HEK293 (cell line): ENCODE results near the gene PRR15.

ENCODE experiments used
- CTCF ChIA-PET: fragments of 350-600 bp; formaldehyde crosslinking; extraction: SDS; loops from one replicate; lab custom pipeline; 2021; ENCODE audit warnings: antibody characterized with exemption; lab: Yijun Ruan, JAX
- POLR2A ChIA-PET: fragments of 300-600 bp; formaldehyde crosslinking; extraction: SDS; loops from one replicate; lab custom pipeline; 2020; ENCODE audit warnings: antibody characterized with exemption, inconsistent platforms; lab: Yijun Ruan, JAX
- H3K27ac ChIP-seq: fragments of 200-500 bp; sonication (Bioruptor generic); 2 replicates; pipeline ENCODE4 v1.5.1; 2014; ENCODE audit warnings: low read depth, low read length, control low read depth, inconsistent platforms; ENCODE audit errors: extremely low read depth
- H3K36me3 ChIP-seq, 2 experiments: fragments of 200-500 bp in 1 of 2; sonication (Bioruptor generic) in 1 of 2; 1 replicate in 1 of 2; 2 replicates in 1 of 2; pipeline ENCODE4 v1.5.1; 2014 to 2017; ENCODE audit warnings: inconsistent platforms in 2 of 2, low read length in 2 of 2; ENCODE audit not compliant: control insufficient read depth in 2 of 2, insufficient read depth in 1 of 2
- H3K4me1 ChIP-seq: fragments of 200-500 bp; sonication (Bioruptor generic); 2 replicates; pipeline ENCODE4 v1.5.1; 2014; ENCODE audit warnings: mild to moderate bottlenecking, low read length, inconsistent platforms; ENCODE audit not compliant: control insufficient read depth, insufficient read depth
- H3K4me3 ChIP-seq: 2 replicates; pipeline ENCODE4 v1.5.1; 2011; ENCODE audit warnings: low read depth, mild to moderate bottlenecking, control low read depth, low read length, moderate library complexity
- H3K9me3 ChIP-seq: fragments of 200-500 bp; sonication (Bioruptor generic); 2 replicates; pipeline ENCODE4 v1.5.1; 2014; ENCODE audit warnings: low read depth, low read length, inconsistent platforms; ENCODE audit not compliant: control insufficient read depth, insufficient read depth
- GFI1B ChIP-seq: fragments of 450-650 bp; formaldehyde crosslinking; IDR thresholded peaks from 2 replicates; pipeline ENCODE4 v1.5.1; 2016; ENCODE audit warnings: missing biosample characterization, missing genetic modification characterization
- GLIS1 ChIP-seq: fragments of 450-650 bp; formaldehyde crosslinking; IDR thresholded peaks from 2 replicates; pipeline ENCODE4 v1.5.1; 2016; ENCODE audit warnings: missing biosample characterization, missing genetic modification characterization
- SP7 ChIP-seq: fragments of 450-650 bp; formaldehyde crosslinking; IDR thresholded peaks from 2 replicates; pipeline ENCODE4 v1.5.1; 2016; ENCODE audit warnings: missing biosample characterization, missing genetic modification characterization
- ZBTB1 ChIP-seq: fragments of 450-650 bp; formaldehyde crosslinking; IDR thresholded peaks from 2 replicates; pipeline ENCODE4 v1.5.1; 2016; ENCODE audit warnings: missing biosample characterization, missing genetic modification characterization
- ZFP3 ChIP-seq: fragments of 450-650 bp; formaldehyde crosslinking; IDR thresholded peaks from 2 replicates; pipeline ENCODE4 v1.5.1; 2016; ENCODE audit warnings: low read depth, missing biosample characterization, missing genetic modification characterization
- ZFP41 ChIP-seq: fragments of 450-650 bp; formaldehyde crosslinking; IDR thresholded peaks from 2 replicates; pipeline ENCODE4 v1.5.1; 2016; ENCODE audit warnings: missing biosample characterization, missing genetic modification characterization, borderline replicate concordance
- ZNF2 ChIP-seq: fragments of 450-650 bp; formaldehyde crosslinking; IDR thresholded peaks from 2 replicates; pipeline ENCODE4 v1.5.1; 2016; ENCODE audit warnings: missing biosample characterization, missing genetic modification characterization
- ZNF221 ChIP-seq: fragments of 450-650 bp; formaldehyde crosslinking; IDR thresholded peaks from 2 replicates; pipeline ENCODE4 v1.5.1; 2017; ENCODE audit warnings: missing biosample characterization, missing genetic modification characterization, borderline replicate concordance
- ZNF266 ChIP-seq: fragments of 450-650 bp; formaldehyde crosslinking; IDR thresholded peaks from 2 replicates; pipeline ENCODE4 v1.5.1; 2016; ENCODE audit warnings: missing biosample characterization, missing genetic modification characterization, low read depth
- ZNF311 ChIP-seq: fragments of 450-650 bp; formaldehyde crosslinking; IDR thresholded peaks from 2 replicates; pipeline ENCODE4 v1.5.1; 2017; ENCODE audit warnings: missing biosample characterization, missing genetic modification characterization, borderline replicate concordance
- ZNF521 ChIP-seq: fragments of 450-650 bp; formaldehyde crosslinking; IDR thresholded peaks from 2 replicates; pipeline ENCODE4 v1.5.1; 2017; ENCODE audit warnings: missing biosample characterization, mild to moderate bottlenecking, missing genetic modification characterization
- ZNF747 ChIP-seq: fragments of 450-650 bp; formaldehyde crosslinking; IDR thresholded peaks from 2 replicates; pipeline ENCODE4 v1.5.1; 2016; ENCODE audit warnings: missing biosample characterization, missing genetic modification characterization
- ZNF76 ChIP-seq: fragments of 450-650 bp; formaldehyde crosslinking; IDR thresholded peaks from 2 replicates; pipeline ENCODE4; 2016; ENCODE audit warnings: low read depth, missing biosample characterization, missing genetic modification characterization, borderline replicate concordance
- ZSCAN23 ChIP-seq: fragments of 450-650 bp; formaldehyde crosslinking; IDR thresholded peaks from 2 replicates; pipeline ENCODE4 v1.5.1; 2016; ENCODE audit warnings: missing biosample characterization, missing genetic modification characterization
- ZSCAN30 ChIP-seq: fragments of 450-650 bp; IDR thresholded peaks from 2 replicates; pipeline ENCODE4 v1.5.1; 2018; ENCODE audit warnings: missing biosample characterization, mild to moderate bottlenecking, missing genetic modification characterization, moderate library complexity
- TF ChIP-seq, protein P1 (sequence below): fragments of 450-650 bp; formaldehyde crosslinking; IDR thresholded peaks from 2 replicates; pipeline ENCODE4 v1.5.1; 2016; ENCODE audit warnings: missing biosample characterization, missing genetic modification characterization
- TF ChIP-seq, protein P2 (sequence below): fragments of 450-650 bp; formaldehyde crosslinking; conservative IDR thresholded peaks from 2 replicates; pipeline ENCODE4 v1.5.1; 2016; ENCODE audit warnings: low read depth, missing biosample characterization, missing genetic modification characterization
- TF ChIP-seq, protein P3 (sequence below): fragments of 450-650 bp; formaldehyde crosslinking; IDR thresholded peaks from 2 replicates; pipeline ENCODE4 v1.5.1; 2016; ENCODE audit warnings: missing biosample characterization, missing genetic modification characterization
- TF ChIP-seq, protein P4 (sequence below): fragments of 450-650 bp; formaldehyde crosslinking; IDR thresholded peaks from 2 replicates; pipeline ENCODE4 v1.5.1; 2017; ENCODE audit warnings: missing biosample characterization, mild to moderate bottlenecking, missing genetic modification characterization, moderate library complexity

Gene PRR15

DNA sequence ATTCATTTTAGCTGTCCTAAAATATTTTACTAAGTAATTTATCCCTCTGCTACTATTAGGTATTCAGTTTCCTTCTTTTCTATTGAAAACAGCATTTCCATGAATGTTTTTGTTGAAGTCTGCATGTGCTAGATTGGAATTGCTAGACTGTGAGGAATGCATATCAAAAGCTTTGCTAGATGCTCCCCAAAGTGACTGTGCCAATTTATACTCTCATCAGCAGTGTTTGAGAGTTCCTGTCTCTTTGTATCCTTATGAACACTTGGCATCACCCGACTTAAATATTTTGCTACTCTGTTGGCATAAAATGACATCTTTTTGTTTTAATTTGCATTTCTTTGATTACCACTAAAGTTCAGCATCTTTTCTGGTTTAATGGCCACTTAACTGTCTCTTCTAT lies 45.0 kb upstream of the PRR15 start:
- Histone ChIP-seq H3K27ac (no peak overlapping the region), H3K9me3 (0 out of 2 replicates have a peak, but pooled peaks cover 3% of the 10 kb centered on the region), H3K36me3 (no peaks in the 10 kb centered on the region), H3K4me1 (no peaks in the 10 kb centered on the region), H3K4me3 (no peak overlapping the region)
- ChIA-PET POLR2A (no interaction called here), CTCF (interaction anchor here (0.5 to 0.9 kb wide), 2 partner anchors 70 to 404 kb away, joined by 3 read pairs; no protein-coding TSS in a partner anchor)
- TF ChIP-seq GFI1B (tag by site-specific recombination), result no peak
- no peak for TF ChIP-seq ZNF221 (tag by site-specific recombination)
- no peak for TF ChIP-seq ZFP3 (tag by site-specific recombination)
- TF ChIP-seq, protein P1, sequence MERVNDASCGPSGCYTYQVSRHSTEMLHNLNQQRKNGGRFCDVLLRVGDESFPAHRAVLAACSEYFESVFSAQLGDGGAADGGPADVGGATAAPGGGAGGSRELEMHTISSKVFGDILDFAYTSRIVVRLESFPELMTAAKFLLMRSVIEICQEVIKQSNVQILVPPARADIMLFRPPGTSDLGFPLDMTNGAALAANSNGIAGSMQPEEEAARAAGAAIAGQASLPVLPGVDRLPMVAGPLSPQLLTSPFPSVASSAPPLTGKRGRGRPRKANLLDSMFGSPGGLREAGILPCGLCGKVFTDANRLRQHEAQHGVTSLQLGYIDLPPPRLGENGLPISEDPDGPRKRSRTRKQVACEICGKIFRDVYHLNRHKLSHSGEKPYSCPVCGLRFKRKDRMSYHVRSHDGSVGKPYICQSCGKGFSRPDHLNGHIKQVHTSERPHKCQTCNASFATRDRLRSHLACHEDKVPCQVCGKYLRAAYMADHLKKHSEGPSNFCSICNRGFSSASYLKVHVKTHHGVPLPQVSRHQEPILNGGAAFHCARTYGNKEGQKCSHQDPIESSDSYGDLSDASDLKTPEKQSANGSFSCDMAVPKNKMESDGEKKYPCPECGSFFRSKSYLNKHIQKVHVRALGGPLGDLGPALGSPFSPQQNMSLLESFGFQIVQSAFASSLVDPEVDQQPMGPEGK (tag by site-specific recombination), result no peak
- no peak for TF ChIP-seq ZBTB1 (tag by site-specific recombination)
- TF ChIP-seq, protein P2, sequence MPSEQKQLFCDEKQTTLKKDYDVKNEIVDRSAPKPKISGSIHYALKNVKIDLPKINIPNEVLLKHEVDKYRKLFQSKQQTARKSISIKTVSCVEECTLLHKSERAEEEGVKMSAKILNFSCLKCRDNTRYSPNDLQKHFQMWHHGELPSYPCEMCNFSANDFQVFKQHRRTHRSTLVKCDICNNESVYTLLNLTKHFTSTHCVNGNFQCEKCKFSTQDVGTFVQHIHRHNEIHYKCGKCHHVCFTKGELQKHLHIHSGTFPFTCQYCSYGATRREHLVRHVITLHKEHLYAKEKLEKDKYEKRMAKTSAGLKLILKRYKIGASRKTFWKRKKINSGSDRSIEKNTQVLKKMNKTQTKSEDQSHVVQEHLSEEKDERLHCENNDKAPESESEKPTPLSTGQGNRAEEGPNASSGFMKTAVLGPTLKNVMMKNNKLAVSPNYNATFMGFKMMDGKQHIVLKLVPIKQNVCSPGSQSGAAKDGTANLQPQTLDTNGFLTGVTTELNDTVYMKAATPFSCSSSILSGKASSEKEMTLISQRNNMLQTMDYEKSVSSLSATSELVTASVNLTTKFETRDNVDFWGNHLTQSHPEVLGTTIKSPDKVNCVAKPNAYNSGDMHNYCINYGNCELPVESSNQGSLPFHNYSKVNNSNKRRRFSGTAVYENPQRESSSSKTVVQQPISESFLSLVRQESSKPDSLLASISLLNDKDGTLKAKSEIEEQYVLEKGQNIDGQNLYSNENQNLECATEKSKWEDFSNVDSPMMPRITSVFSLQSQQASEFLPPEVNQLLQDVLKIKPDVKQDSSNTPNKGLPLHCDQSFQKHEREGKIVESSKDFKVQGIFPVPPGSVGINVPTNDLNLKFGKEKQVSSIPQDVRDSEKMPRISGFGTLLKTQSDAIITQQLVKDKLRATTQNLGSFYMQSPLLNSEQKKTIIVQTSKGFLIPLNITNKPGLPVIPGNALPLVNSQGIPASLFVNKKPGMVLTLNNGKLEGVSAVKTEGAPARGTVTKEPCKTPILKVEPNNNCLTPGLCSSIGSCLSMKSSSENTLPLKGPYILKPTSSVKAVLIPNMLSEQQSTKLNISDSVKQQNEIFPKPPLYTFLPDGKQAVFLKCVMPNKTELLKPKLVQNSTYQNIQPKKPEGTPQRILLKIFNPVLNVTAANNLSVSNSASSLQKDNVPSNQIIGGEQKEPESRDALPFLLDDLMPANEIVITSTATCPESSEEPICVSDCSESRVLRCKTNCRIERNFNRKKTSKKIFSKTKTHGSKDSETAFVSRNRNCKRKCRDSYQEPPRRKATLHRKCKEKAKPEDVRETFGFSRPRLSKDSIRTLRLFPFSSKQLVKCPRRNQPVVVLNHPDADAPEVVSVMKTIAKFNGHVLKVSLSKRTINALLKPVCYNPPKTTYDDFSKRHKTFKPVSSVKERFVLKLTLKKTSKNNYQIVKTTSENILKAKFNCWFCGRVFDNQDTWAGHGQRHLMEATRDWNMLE (tag by site-specific recombination), result no peak
- no peak for TF ChIP-seq SP7
- no peak for TF ChIP-seq GLIS1 (tag by site-specific recombination)
- no peak for TF ChIP-seq ZSCAN23 (tag by site-specific recombination)
- no peak for TF ChIP-seq ZSCAN30 (tag by site-specific recombination)

DNA sequence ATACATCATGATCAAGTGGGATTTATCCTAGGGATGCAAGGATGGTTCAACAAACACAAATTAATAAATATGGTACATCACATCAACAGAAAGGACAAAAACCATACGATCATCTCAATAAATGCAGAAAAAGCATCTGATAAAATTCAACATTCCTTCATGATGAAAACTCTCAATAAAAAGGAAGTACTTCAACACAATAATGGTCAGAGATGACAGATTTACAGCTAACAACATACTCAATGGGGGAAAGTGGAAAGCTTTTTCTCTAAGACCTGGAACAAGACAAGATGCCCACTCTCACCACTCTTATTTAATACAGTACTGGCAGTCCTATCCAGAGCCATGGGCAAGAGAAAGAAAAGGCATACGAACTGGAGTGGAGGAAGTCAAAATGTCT lies 39.9 kb upstream of the PRR15 start:
- Histone ChIP-seq H3K4me3 (no peak overlapping the region), H3K4me1 (no peaks in the 10 kb centered on the region), H3K36me3 (no peaks in the 10 kb centered on the region), H3K27ac (no peak overlapping the region), H3K9me3 (0 out of 2 replicates have a peak, but pooled peaks cover 3% of the 10 kb centered on the region)
- ChIA-PET CTCF (no interaction called here), POLR2A (no interaction called here)
- TF ChIP-seq ZNF521, result no peak
- TF ChIP-seq, protein P3, sequence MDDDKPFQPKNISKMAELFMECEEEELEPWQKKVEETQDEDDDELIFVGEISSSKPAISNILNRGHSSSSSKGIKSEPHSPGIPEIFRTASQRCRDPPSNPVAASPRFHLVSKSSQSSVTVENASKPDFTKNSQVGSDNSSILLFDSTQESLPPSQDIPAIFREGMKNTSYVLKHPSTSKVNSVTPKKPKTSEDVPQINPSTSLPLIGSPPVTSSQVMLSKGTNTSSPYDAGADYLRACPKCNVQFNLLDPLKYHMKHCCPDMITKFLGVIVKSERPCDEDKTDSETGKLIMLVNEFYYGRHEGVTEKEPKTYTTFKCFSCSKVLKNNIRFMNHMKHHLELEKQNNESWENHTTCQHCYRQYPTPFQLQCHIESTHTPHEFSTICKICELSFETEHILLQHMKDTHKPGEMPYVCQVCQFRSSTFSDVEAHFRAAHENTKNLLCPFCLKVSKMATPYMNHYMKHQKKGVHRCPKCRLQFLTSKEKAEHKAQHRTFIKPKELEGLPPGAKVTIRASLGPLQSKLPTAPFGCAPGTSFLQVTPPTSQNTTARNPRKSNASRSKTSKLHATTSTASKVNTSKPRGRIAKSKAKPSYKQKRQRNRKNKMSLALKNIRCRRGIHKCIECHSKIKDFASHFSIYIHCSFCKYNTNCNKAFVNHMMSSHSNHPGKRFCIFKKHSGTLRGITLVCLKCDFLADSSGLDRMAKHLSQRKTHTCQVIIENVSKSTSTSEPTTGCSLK (tag by site-specific recombination), result no peak
- no peak for TF ChIP-seq ZNF747 (tag by site-specific recombination)
- TF ChIP-seq ZNF76 (tag by site-specific recombination), result no peak
- TF ChIP-seq, protein P1 (tag by site-specific recombination), result no peak
- TF ChIP-seq ZNF2, result no peak
- TF ChIP-seq ZNF221 (tag by site-specific recombination), result no peak
- no peak for TF ChIP-seq ZNF311 (tag by site-specific recombination)
- no peak for TF ChIP-seq ZFP41 (tag by site-specific recombination)
- TF ChIP-seq ZNF266 (tag by site-specific recombination), result no peak
- TF ChIP-seq, protein P4, sequence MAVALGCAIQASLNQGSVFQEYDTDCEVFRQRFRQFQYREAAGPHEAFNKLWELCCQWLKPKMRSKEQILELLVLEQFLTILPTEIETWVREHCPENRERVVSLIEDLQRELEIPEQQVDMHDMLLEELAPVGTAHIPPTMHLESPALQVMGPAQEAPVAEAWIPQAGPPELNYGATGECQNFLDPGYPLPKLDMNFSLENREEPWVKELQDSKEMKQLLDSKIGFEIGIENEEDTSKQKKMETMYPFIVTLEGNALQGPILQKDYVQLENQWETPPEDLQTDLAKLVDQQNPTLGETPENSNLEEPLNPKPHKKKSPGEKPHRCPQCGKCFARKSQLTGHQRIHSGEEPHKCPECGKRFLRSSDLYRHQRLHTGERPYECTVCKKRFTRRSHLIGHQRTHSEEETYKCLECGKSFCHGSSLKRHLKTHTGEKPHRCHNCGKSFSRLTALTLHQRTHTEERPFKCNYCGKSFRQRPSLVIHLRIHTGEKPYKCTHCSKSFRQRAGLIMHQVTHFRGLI (tag by site-specific recombination), result no peak
